GM19468 (cell line): ENCODE results near the gene MPHOSPH8.
"Not testable (repeated sequence)": the region's sequence is repeated elsewhere in the genome, so short reads cannot be mapped to it uniquely, and the experiment has no call there.

Experiments used
- ATAC-seq: cut with Tn5 transposase; IDR thresholded peaks from one replicate; pipeline ENCODE4 v1.9.1; 2021; ENCODE audit warnings: mild to moderate bottlenecking, moderate library complexity, moderate number of reproducible peaks; ENCODE audit not compliant: unreplicated experiment; ENCODE audit errors: extremely low read depth

MPHOSPH8 gene

DNA sequence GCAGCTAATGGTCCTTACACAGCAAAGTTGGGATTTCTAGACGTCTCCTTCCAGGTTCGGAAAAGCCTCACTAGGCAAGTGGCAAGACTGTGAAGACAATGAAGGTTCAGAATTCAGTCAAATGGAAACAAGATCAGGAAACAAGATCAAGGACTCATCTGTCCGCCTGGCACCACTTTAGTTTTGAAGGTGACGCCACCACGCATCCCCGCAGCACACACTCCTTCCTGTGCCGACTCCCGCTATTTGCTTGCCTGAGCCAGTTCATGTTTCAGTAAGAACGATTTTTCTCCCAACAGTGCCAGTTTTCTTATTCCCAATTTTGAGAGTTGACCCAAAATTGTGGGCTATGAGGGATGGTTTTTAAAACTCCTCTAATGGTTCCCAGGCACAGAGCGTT is 41.4 kb downstream of the MPHOSPH8 start:
- no peak for ATAC-seq

DNA sequence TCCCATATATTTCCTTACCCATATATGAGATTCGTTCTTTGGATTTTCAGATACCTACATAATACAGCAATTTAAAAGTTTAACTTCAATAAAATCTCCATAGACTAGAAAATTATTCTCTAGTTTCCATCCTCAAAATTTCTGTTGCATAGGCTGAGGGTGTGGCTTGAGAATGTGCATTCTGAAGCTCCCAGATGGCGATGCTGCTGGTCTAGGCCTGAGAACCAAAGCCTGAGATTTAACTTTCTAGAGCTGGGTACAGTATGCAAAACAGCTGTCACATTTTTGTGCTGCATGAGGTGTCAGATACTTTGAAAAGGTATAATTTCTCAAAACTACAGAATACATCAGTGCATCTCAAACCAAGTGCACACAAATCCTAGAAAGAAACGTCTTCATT is 42.7 kb downstream of the MPHOSPH8 start:
- ATAC-seq = no peak

DNA sequence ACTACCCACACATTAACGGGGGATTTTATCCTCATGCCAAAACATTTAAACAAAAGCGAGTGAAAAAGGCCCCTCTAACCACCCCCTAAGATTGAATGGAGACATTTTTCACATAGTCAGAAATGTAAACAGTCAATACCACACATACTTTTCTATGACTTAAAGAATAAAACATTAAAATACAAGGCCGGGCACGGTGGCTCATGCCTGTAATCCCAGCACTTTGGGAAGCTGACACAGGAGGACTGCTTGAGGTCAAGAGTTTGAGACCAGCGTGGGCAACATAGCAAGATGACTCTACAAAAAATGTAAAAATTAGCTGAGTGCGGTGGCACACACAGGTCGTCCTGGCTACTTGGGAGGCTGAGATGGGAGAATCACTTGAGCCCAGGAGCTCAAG is 47.3 kb downstream of the MPHOSPH8 start:
- ATAC-seq = no peak

DNA sequence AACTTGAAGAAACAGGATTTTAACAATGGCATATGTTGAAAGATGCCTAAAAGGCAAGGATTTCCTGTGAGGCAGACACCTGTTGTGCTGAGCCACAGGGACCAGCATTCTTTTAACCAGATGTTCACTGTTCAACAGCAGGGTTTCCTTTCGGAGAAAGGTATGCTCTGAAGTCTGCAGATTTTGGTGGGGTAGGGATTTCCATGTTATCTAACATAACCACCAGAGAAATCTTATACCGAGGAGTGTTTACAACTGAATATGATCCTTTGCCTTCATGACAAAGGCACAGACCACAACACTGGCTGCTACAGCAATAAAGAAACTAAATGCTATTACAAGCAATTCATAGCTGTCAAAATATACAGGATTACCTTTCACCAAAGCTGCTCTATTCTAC is 48.1 kb downstream of the MPHOSPH8 start:
- ATAC-seq = no peak

DNA sequence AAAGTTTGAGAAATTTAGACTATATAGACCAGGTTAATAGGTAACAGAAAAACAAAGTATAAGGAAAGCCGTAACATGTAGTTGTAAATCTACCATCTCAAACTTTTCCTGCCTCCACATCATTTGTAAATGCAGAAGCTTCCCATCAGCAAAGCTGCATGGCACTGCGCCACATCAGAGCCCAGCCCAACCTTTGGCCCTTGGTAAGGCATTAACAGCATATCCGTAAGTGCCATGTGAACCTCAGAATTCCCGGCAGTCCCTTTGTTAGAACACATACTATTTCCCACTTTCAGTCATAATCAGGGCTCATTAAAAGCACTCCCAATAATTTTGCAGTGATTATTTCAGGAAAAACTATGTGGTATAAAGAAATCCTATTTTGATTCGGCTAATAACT is 51.6 kb downstream of the MPHOSPH8 start:
- ATAC-seq = no peak

DNA sequence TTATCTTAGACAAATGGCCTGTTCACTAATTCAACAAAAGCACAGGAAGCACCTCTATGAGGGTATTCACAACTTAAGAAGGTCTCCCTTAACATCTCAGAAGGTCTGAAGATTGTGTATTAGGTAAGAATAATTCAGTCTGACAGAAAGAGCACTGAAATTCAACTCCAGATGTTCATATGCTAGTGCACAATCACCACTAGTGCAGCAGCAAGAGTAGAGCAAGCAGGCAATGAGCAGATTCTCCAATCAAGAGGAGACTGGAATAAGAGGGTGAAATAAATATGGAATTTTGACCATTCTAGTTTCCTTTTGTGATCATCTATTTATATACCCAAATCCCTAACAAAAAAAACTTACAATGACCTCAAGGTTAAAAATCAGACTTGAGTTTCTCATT is 52.0 kb downstream of the MPHOSPH8 start:
- no peak for ATAC-seq

DNA sequence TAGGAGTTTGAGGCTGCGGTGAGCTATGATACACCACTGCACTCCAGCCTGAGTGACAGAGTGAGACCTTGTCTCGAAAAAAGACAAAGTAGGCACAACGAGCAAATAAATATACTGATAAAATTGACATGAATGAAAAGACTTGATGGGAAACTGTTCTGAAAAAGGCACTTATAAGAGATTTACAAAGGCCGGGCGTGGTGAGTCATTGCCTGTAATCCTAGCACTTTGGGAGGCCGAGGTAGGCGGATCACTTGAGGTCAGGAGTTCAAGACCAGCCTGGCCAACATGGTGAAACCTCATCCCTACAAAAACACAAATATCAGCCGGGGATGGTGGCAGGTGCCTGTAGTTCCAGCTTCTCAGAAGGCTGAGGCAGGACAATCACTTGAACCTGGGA is 58.0 kb downstream of the MPHOSPH8 start:
- ATAC-seq = not testable (repeated sequence)

DNA sequence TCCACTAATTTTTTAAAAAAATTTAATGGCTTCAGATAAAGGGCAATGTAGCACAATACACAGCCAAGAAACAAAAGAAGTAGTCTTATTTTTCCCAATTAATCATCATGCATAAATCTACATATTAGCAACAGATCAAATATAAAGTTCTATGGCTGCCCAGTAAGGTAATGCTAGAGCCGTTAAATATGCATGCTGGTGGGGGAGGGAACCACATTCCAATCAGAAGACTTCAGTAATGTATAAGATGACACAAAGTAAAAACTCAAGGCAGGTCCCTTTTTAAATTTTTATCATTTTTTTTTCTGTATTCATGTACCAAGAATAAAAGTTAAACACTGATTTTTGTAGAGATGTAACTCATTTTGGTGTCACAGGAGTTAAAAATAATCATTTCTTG is 62.0 kb downstream of the MPHOSPH8 start:
- no peak for ATAC-seq

DNA sequence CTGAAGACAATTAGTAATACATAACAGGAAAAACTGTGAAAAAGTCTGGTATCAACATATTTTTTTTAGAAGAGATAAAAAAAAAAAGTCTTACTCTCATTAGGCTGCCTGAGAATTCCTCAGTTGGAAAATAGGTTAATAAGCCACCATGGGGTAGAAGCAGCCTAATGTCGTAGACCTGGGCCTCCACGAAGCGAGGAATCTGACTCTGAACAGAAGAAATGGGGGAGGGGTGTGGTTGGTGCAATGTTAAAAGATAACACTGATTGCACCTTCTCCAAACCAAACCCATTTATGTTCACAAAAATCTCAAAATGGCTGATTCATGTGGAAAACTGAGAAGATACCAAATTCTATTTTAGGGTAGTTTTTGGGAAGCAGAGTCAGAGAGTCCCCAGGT is 62.4 kb downstream of the MPHOSPH8 start:
- ATAC-seq = no peak

DNA sequence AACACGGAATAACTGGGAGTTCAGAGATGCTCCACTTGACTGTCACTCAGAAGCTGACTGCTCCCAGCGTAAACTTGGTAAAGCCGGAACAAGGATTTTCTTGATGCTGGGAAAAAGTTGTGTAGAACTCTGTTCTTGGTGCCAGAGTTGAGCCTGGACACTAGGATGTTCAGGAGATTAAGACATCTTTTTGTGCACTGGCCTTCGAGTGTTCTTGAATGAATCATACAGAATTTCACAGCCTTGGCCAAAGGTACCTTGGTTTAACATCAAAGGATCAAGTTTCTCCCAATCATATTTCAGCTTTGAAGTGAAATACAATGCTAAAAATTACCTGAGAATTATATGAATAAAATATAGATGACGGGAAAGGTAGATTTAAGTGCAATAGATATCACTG is 67.5 kb downstream of the MPHOSPH8 start:
- not testable (repeated sequence) for ATAC-seq

DNA sequence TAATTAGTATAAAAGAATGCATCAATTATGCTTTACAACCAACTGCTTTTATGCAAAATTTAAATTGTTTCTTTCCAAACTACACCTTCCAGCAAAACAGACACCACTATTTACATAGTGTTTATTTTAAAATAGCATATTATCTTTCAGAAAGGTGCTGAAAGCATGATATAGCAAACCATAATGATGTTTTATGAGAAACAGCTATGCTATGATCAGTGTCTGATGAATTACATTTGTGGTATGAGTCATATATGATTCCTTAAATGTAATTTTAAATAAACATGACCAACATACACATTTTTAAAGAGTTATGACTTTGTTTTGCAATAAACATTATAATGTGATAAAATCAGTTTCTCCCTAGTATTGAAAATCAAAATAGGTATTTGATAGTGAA is 68.2 kb downstream of the MPHOSPH8 start:
- ATAC-seq = not testable (repeated sequence)

DNA sequence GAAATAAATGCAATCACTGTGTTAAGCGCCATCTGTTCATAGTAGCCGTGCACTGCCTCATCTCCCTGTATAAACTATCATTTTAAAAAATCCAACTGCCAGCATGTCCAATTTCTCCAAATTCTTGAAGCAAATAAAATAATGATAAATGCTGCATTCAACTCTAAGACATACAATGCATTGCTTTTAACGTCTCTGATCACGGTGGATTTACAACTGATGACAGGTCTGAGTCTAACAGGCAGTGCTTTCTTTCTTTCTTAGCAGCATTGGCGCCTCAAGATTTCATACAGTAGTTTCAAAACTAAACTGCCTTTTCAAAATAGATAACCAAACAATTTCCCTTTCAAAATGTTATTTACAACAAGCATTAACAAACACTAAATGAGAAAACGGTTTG is 70.8 kb downstream of the MPHOSPH8 start:
- not testable (repeated sequence) for ATAC-seq

DNA sequence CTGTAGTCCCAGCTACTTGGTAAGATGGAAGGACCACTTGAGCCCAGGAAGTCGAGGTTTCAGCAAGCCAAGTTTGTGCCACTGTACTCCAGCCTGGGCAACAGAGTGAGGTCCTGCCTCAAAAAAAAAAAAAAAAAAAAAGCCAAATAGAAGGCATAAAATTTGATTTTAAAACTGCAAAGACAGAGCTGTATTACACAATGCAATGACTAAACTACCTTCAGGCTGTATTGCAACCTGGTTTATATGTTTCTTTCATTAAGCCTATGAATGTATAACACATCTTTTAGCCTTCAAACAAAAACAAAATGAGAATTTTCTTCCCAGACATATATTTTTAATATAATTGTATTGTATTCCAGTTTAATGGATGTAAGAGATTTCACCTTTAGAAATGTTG is 75.6 kb downstream of the MPHOSPH8 start:
- ATAC-seq = not testable (repeated sequence)

DNA sequence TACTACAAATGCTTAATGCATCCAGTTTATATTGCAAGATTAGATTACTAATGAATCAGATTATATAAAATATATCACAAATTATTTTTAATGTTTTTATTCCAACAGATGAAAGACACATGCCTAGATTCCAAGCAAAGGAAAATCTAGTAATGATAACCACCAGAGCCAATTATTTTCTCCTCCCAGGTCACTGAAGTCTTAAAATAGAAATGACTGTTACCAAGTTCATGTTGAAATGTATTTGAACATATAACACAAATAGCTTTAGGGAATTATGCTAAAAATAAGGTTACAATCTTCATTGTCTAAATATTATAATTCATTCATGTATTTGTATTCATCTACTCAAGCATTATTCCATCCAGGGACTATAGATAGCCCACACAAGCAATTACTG is 76.3 kb downstream of the MPHOSPH8 start:
- not testable (repeated sequence) for ATAC-seq

DNA sequence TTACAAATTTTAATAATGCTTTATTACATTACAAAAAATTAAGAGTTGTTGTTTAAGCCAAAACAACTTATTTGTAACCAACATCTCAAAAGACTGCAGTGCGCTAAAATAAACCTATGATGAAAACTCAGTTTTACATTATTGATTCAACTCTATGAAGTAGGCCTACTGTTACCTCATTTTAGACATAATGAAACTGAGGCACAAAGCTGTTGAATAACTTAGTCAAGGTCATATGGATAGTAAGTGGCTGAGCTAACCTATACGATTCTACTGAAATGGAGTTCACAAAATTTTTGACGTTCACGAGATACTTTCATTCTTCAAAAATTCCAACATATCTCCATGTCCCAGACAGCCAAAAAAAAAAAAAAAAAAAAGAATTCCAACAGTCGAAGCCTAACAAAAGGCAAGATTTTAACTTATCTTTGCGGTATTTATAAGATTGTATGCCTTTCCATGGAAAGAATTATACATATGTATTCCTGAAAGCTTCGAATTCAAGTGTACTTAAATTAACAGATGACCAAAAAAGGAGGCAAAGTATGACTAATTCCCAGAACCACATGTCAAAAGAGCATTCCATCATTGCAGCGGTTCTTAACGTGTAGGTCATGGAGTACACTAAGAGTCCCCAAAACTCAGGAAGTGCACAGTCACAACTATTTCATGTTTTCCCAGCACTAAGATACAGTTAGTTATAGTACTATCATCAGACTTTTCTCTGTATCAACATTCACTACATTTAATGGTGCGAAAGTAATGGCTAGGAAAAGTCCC is 79.9 kb downstream of the MPHOSPH8 start:
- no peak for ATAC-seq

DNA sequence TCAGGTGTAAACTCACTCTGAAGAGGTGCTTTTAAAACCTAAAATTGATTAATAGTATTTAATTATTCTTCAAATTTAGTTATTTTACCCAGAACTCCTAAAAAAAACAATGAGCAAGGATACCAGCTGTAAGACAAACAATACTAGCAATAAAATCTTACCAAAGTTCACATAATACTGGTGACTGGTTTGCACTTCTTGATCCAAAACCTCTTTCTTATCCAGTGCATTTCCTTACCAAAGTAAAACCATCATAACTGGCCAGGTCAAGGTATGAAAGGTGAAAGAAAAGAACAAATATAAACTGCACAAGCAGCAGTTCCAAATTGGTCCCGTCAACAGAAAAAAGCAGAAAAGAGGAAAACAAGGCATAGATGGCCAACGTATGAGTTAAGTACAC is 86.6 kb downstream of the MPHOSPH8 start:
- no peak for ATAC-seq
